Muscle layer of colon (tissue), 2 donors: ENCODE data around the gene C11orf54.
"Not testable (repeated sequence)": the region's sequence is repeated elsewhere in the genome, so short reads cannot be mapped to it uniquely, and the experiment has no call there.

Experiments used
- H3K27ac ChIP-seq: one replicate; pipeline ENCODE4 v1.7.0; 2013; ENCODE audit warnings: low read depth, mild to moderate bottlenecking, low read length, moderate library complexity
- H3K27me3 ChIP-seq, 2 donors: one replicate each; pipeline ENCODE4 v1.7.0; 2013; ENCODE audit warnings: low read length in 2 of 2, mild to moderate bottlenecking in 2 of 2; ENCODE audit not compliant: insufficient read depth in 2 of 2, control insufficient read depth in 1 of 2
- H3K36me3 ChIP-seq: one replicate; pipeline ENCODE4 v1.7.0; 2013; ENCODE audit warnings: mild to moderate bottlenecking, low read length; ENCODE audit not compliant: insufficient read depth
- H3K4me1 ChIP-seq: one replicate; pipeline ENCODE4 v1.7.0; 2013; ENCODE audit warnings: mild to moderate bottlenecking, low read length; ENCODE audit not compliant: insufficient read depth
- H3K4me3 ChIP-seq, 2 donors: one replicate each; pipeline ENCODE4 v1.7.0; 2013; ENCODE audit warnings: low read length in 2 of 2, low read depth in 1 of 2, mild to moderate bottlenecking in 1 of 2, moderate library complexity in 1 of 2
- H3K9ac ChIP-seq: one replicate; pipeline ENCODE4 v1.7.0; 2013; ENCODE audit warnings: low read length
- H3K9me3 ChIP-seq: one replicate; pipeline ENCODE4 v1.7.0; 2013; ENCODE audit warnings: mild to moderate bottlenecking, low read length
- donor health status: abdominal sarcoma.
- donor health status: Adenocarcinoma of cecum.

Gene C11orf54

GRCh38 chr11:93735627-93736026, 5.8 kb upstream of the C11orf54 start:
- no peak overlapping the region for H3K9ac ChIP-seq

GRCh38 chr11:93736129-93736528, 5.3 kb upstream of the C11orf54 start:
- Histone ChIP-seq H3K27me3 (no peaks in the 10 kb centered on the region), H3K27ac (no peak overlapping the region), H3K36me3 (peaks cover 72% of the 10 kb centered on the region), H3K9ac (no peak overlapping the region), H3K9me3 (no peaks in the 10 kb centered on the region), H3K4me3 (no peak overlapping the region), H3K4me1 (peaks cover 24% of the 10 kb centered on the region)

More at GRCh38 chr11:93735627-93736026, 5.8 kb upstream of the C11orf54 start:
- Histone ChIP-seq H3K4me3 (no peak overlapping the region), H3K27ac (no peak overlapping the region), H3K9me3 (no peaks in the 10 kb centered on the region), H3K36me3 (peaks cover 76% of the 10 kb centered on the region), H3K4me1 (peaks cover 24% of the 10 kb centered on the region), H3K27me3 (no peaks in the 10 kb centered on the region)

GRCh38 chr11:93737904-93738612, 3.4 kb upstream of the C11orf54 start:
- H3K4me3 ChIP-seq, result no peak overlapping the region
- no peak overlapping the region for H3K27ac ChIP-seq
- peaks cover 54% of the 10 kb centered on the region for H3K36me3 ChIP-seq
- H3K9me3 ChIP-seq, result no peaks in the 10 kb centered on the region
- H3K9ac ChIP-seq, result no peak overlapping the region
- H3K27me3 ChIP-seq, result no peaks in the 10 kb centered on the region
- H3K4me1 ChIP-seq, result peaks cover 32% of the 10 kb centered on the region

- Histone ChIP-seq H3K9ac (no peak overlapping the region), H3K27me3 (no peaks in the 10 kb centered on the region), H3K27ac (no peak overlapping the region), H3K9me3 (no peaks in the 10 kb centered on the region), H3K4me3 (no peak overlapping the region), H3K36me3 (peaks cover 50% of the 10 kb centered on the region), H3K4me1 (peaks cover 32% of the 10 kb centered on the region)
These were observed 2.8 kb upstream of the C11orf54 start for GRCh38 chr11:93738647-93739081.

GRCh38 chr11:93740031-93740729, 1.3 kb upstream of the C11orf54 start:
- Histone ChIP-seq H3K4me1 (peaks cover 32% of the 10 kb centered on the region), H3K27me3 (no peaks in the 10 kb centered on the region), H3K36me3 (peaks cover 37% of the 10 kb centered on the region), H3K27ac (no peak overlapping the region), H3K9ac (peak overlapping the region; percentile 85), H3K4me3 (peak overlapping the region; percentile 49 to 87), H3K9me3 (no peaks in the 10 kb centered on the region)

GRCh38 chr11:93740730-93741093, 760 bp upstream of the C11orf54 start:
- H3K9ac ChIP-seq, result peak overlapping the region; percentile 85
- peaks cover 32% of the 10 kb centered on the region for H3K4me1 ChIP-seq
- H3K27me3 ChIP-seq, result no peaks in the 10 kb centered on the region
- peaks cover 32% of the 10 kb centered on the region for H3K36me3 ChIP-seq
- peak overlapping the region; percentile 49 to 87 for H3K4me3 ChIP-seq
- no peaks in the 10 kb centered on the region for H3K9me3 ChIP-seq
- peak overlapping the region; percentile 91 for H3K27ac ChIP-seq

GRCh38 chr11:93741882-93742226, 382 bp downstream of the C11orf54 start:
- peak overlapping the region; percentile 91 for H3K27ac ChIP-seq
- peaks cover 32% of the 10 kb centered on the region for H3K4me1 ChIP-seq

GRCh38 chr11:93743291-93743690, 1.8 kb downstream of the C11orf54 start:
- no peak overlapping the region for H3K9ac ChIP-seq
- no peak overlapping the region for H3K27ac ChIP-seq
- peaks cover 9% of the 10 kb centered on the region for H3K36me3 ChIP-seq
- H3K27me3 ChIP-seq, result no peaks in the 10 kb centered on the region
- no peak overlapping the region for H3K4me3 ChIP-seq
- peaks cover 29% of the 10 kb centered on the region for H3K4me1 ChIP-seq
- H3K9me3 ChIP-seq, result no peaks in the 10 kb centered on the region

More at GRCh38 chr11:93741882-93742226, 382 bp downstream of the C11orf54 start:
- no peaks in the 10 kb centered on the region for H3K27me3 ChIP-seq
- peak overlapping the region; percentile 84 to 87 for H3K4me3 ChIP-seq
- H3K9me3 ChIP-seq, result no peaks in the 10 kb centered on the region
- H3K36me3 ChIP-seq, result peaks cover 21% of the 10 kb centered on the region
- H3K9ac ChIP-seq, result peak overlapping the region; percentile 85

GRCh38 chr11:93744669-93745004, 3.2 kb downstream of the C11orf54 start:
- no peak overlapping the region for H3K27ac ChIP-seq
- H3K27me3 ChIP-seq, result no peaks in the 10 kb centered on the region
- H3K4me3 ChIP-seq, result no peak overlapping the region
- no peaks in the 10 kb centered on the region for H3K9me3 ChIP-seq
- peaks cover 16% of the 10 kb centered on the region for H3K4me1 ChIP-seq
- peaks cover 4% of the 10 kb centered on the region for H3K36me3 ChIP-seq
- H3K9ac ChIP-seq, result no peak overlapping the region

GRCh38 chr11:93745005-93745755, 3.7 kb downstream of the C11orf54 start:
- H3K9ac ChIP-seq, H3K4me3 ChIP-seq, H3K27me3 ChIP-seq, H3K36me3 ChIP-seq, H3K27ac ChIP-seq, H3K9me3 ChIP-seq: not testable (repeated sequence)
- peaks cover 10% of the 10 kb centered on the region for H3K4me1 ChIP-seq

- peaks cover 7% of the 10 kb centered on the region for H3K4me1 ChIP-seq
- no peak overlapping the region for H3K4me3 ChIP-seq
- no peak overlapping the region for H3K27ac ChIP-seq
- H3K27me3 ChIP-seq, result no peaks in the 10 kb centered on the region
- peaks cover 14% of the 10 kb centered on the region for H3K36me3 ChIP-seq
- H3K9ac ChIP-seq, result no peak overlapping the region
- H3K9me3 ChIP-seq, result no peaks in the 10 kb centered on the region
These were observed 4.6 kb downstream of the C11orf54 start for GRCh38 chr11:93746101-93746500.
